GM12878 (cell line): ENCODE measurements around the gene PDZD2. TPM values are rescaled to one million over a fixed set of nuclear protein-coding genes. Genes with fewer than 3 reads are reported as not detected.

Source experiments
- ATAC-seq: fragments of 200-7000 bp; cut with Tn5 transposase; 3 replicates; pipeline ENCODE4 v1.9.1; 2020; ENCODE audit warnings: mild to moderate bottlenecking, moderate library complexity
- BruUV-seq: library from RNA; stranded (reverse); fragments of 400-500 nt; replicated peaks from 2 replicates; lab custom pipeline; 2021; lab: Mats Ljungman, UMichigan
- CTCF ChIA-PET: fragments of 300-600 bp; sonication (Branson Sonifier 250); formaldehyde crosslinking; extraction: SDS; loops from one replicate; lab custom pipeline; 2021; ENCODE audit warnings: inconsistent platforms; lab: Yijun Ruan, JAX
- POLR2A ChIA-PET: fragments of 350-600 bp; formaldehyde crosslinking; extraction: SDS; loops from one replicate; lab custom pipeline; 2021; ENCODE audit warnings: inconsistent platforms; lab: Charles Lee
- RAD21 ChIA-PET: fragments of 300-600 bp; sonication (Branson Sonifier 250); formaldehyde crosslinking; loops from one replicate; lab custom pipeline; 2023; ENCODE audit warnings: antibody characterized with exemption; ENCODE audit not compliant: unreplicated experiment; lab: Charles Lee
- SMC1A ChIA-PET: fragments of 300-600 bp; sonication (Branson Sonifier 250); formaldehyde crosslinking; loops from one replicate; lab custom pipeline; 2023; ENCODE audit not compliant: unreplicated experiment, uncharacterized antibody; lab: Charles Lee
- DNase-seq: peaks from one replicate; pipeline ENCODE4 v3.0.0-alpha.2; 2011; ENCODE audit warnings: low read depth, low spot score
- FAIRE-seq: peaks from 3 replicates; lab custom pipeline; 2011; peaks lifted over from hg19 to GRCh38; lab: Jason Lieb, UNC
- H2AFZ ChIP-seq: 2 replicates; pipeline ENCODE4 v1.6.0; 2011; ENCODE audit warnings: low read depth, low read length, control low read depth; ENCODE audit not compliant: control insufficient read depth
- H3K27ac ChIP-seq: 2 replicates; pipeline ENCODE4 v1.5.1; 2011; ENCODE audit warnings: control low read depth; ENCODE audit not compliant: control insufficient read depth, insufficient read depth
- H3K27me3 ChIP-seq, 2 experiments: replicated peaks in 1 of 2; 2 replicates each; pipeline versions ENCODE4 v1.6.0 to v1.6.1; 2011; ENCODE audit warnings: low read length in 1 of 2; ENCODE audit not compliant: control insufficient read depth in 2 of 2, insufficient read depth in 2 of 2
- H3K36me3 ChIP-seq, 2 experiments: 2 replicates each; pipeline ENCODE4 v1.5.1; 2011; ENCODE audit warnings: low read length in 1 of 2; ENCODE audit not compliant: control insufficient read depth in 2 of 2, insufficient read depth in 2 of 2
- H3K4me1 ChIP-seq: 2 replicates; pipeline ENCODE4 v1.6.1; 2011; ENCODE audit warnings: mild to moderate bottlenecking, low read length, moderate library complexity, mixed read lengths; ENCODE audit not compliant: control insufficient read depth, insufficient read depth
- H3K4me2 ChIP-seq: 2 replicates; pipeline ENCODE4 v1.6.0; 2011; ENCODE audit warnings: control low read depth; ENCODE audit not compliant: control insufficient read depth, insufficient read depth
- H3K4me3 ChIP-seq: fragments of 200-600 bp; sonication (generic); 2 replicates; pipeline ENCODE4 v1.5.1; 2016
- H3K79me2 ChIP-seq: 2 replicates; pipeline ENCODE4 v1.6.0; 2011; ENCODE audit warnings: low read length; ENCODE audit not compliant: control insufficient read depth, insufficient read depth
- H3K9ac ChIP-seq: 2 replicates; pipeline ENCODE4 v1.8.0; 2011; ENCODE audit warnings: low read length, control low read depth, mixed read lengths; ENCODE audit not compliant: control insufficient read depth, insufficient read depth
- H3K9me3 ChIP-seq: replicated peaks from 3 replicates; pipeline ENCODE4 v1.5.1; 2011; ENCODE audit warnings: mild to moderate bottlenecking, low read length; ENCODE audit not compliant: control insufficient read depth, insufficient read depth
- H4K20me1 ChIP-seq: 2 replicates; pipeline ENCODE4 v1.6.0; 2011; ENCODE audit not compliant: control insufficient read depth, insufficient read depth
- ATF7 ChIP-seq: fragments of 450-650 bp; IDR thresholded peaks from 2 replicates; pipeline ENCODE4 v1.6.1; 2016; ENCODE audit warnings: low read depth, mild to moderate bottlenecking
- BMI1 ChIP-seq: fragments of 450-650 bp; IDR thresholded peaks from 2 replicates; pipeline ENCODE4 v1.6.1; 2016; ENCODE audit warnings: mild to moderate bottlenecking, moderate library complexity, borderline replicate concordance
- CHD4 ChIP-seq: fragments of 200-600 bp; sonication (generic); IDR thresholded peaks from 2 replicates; pipeline ENCODE4 v1.6.1; 2016; ENCODE audit warnings: mild to moderate bottlenecking
- EED ChIP-seq: sonication (generic); IDR thresholded peaks from 2 replicates; pipeline ENCODE4 v1.6.1; 2016; ENCODE audit warnings: antibody characterized with exemption, low read depth
- FOXM1 ChIP-seq: IDR thresholded peaks from 2 replicates; pipeline ENCODE4 v1.6.1; 2012; ENCODE audit warnings: low read depth, mild to moderate bottlenecking, inconsistent platforms, low read length, moderate library complexity
- LARP7 ChIP-seq: fragments of 450-650 bp; IDR thresholded peaks from 2 replicates; pipeline ENCODE4 v1.6.1; 2017; ENCODE audit warnings: mild to moderate bottlenecking
- MEF2A ChIP-seq: IDR thresholded peaks from 2 replicates; pipeline ENCODE4 v1.6.1; 2011; ENCODE audit warnings: low read depth, mild to moderate bottlenecking, low read length, moderate library complexity; ENCODE audit not compliant: insufficient read depth
- NFXL1 ChIP-seq: fragments of 450-650 bp; IDR thresholded peaks from 2 replicates; pipeline ENCODE4 v1.6.1; 2017; ENCODE audit warnings: antibody characterized with exemption, mild to moderate bottlenecking, borderline replicate concordance
- NR2C2 ChIP-seq: IDR thresholded peaks from 2 replicates; pipeline ENCODE4 v1.6.1; 2011; ENCODE audit warnings: borderline replicate concordance, low read depth; ENCODE audit not compliant: control insufficient read depth, insufficient read length
- SMAD1 ChIP-seq: fragments of 450-650 bp; IDR thresholded peaks from 2 replicates; pipeline ENCODE4 v1.6.1; 2018; ENCODE audit warnings: mild to moderate bottlenecking, low read depth; ENCODE audit not compliant: partially characterized antibody
- SMARCA5 ChIP-seq: fragments of 450-650 bp; IDR thresholded peaks from 2 replicates; pipeline ENCODE4 v1.6.1; 2017; ENCODE audit warnings: mild to moderate bottlenecking
- SMC3 ChIP-seq: IDR thresholded peaks from 2 replicates; pipeline ENCODE4 v1.6.1; 2011; ENCODE audit warnings: low read length, improper control_type of control experiment, borderline replicate concordance
- WRNIP1 ChIP-seq: IDR thresholded peaks from 2 replicates; pipeline ENCODE4 v1.6.1; 2011; ENCODE audit warnings: low read depth, low read length, improper control_type of control experiment, borderline replicate concordance
- ZNF24 ChIP-seq: fragments of 450-650 bp; IDR thresholded peaks from 2 replicates; pipeline ENCODE4 v1.6.1; 2017; ENCODE audit warnings: antibody characterized with exemption, mild to moderate bottlenecking
- ZSCAN29 ChIP-seq: fragments of 450-650 bp; IDR thresholded peaks from 2 replicates; pipeline ENCODE4 v1.6.1; 2017; ENCODE audit warnings: mild to moderate bottlenecking, moderate library complexity
- WGBS: methylation state at CpG from one replicate; pipeline ENCODE4 v1.1.6; 2016; ENCODE audit warnings: low lambda C conversion rate; ENCODE audit not compliant: insufficient replicate concordance, insufficient coverage; ENCODE audit errors: missing lambda C conversion rate; 5-methylcytosine and 5-hydroxymethylcytosine counted together
- in situ Hi-C: fragments of 300-500 bp; cut with MboI; formaldehyde crosslinking; loops from 9 replicates; pipeline ENCODE4 v1.14.3; 2018; ENCODE audit warnings: mixed read lengths
- intact Hi-C: fragments of 100-400 bp; cut with micrococcal nuclease; formaldehyde crosslinking; loops from one replicate; pipeline ENCODE4 v1.14.2; 2022; ENCODE audit not compliant: unreplicated experiment
- polyA plus RNA-seq, 11 experiments: library from polyadenylated mRNA; depleted of rRNA in 4 of 11; unstranded in 6 of 11; stranded (reverse) in 5 of 11; fragments of >200 nt; fragmentation: Nextera tagmentation in 4 of 11; fragmentation: Illumina TruSeq in 1 of 11; extraction: Ambion mirVana in 4 of 11; extraction: Trizol in 1 of 11; gene quantifications; 1 replicate in 1 of 11; 2 replicates in 10 of 11; pipeline versions ENCODE4 v1.2.1 to v1.2.3, GENCODE V29; 2011 to 2016; ENCODE audit warnings: inconsistent platforms in 2 of 11, missing spikeins in 2 of 11, low read depth in 1 of 11
- total RNA-seq, 4 experiments: library from RNA; depleted of rRNA in 3 of 4; stranded (reverse); fragments of >200 nt in 3 of 4; fragmentation: Illumina TruSeq in 1 of 4; extraction: Trizol in 1 of 4; gene quantifications; 2 replicates each; pipeline versions ENCODE4 v1.2.1 to v1.2.3, GENCODE V29; 2013 to 2021
- TF ChIP-seq, protein P1 (sequence below): fragments of 450-650 bp; formaldehyde crosslinking; IDR thresholded peaks from 2 replicates; pipeline ENCODE4 v1.5.0; 2022; ENCODE audit warnings: mild to moderate bottlenecking, missing genetic modification characterization

PDZD2 gene
- total and polyA plus RNA-seq, 10 of the 15 experiments (the other 5 are each of a cell fraction or from before 2014, with no cell fraction given) = 0.01 to 0.58 (median 0.29) TPM; not detected in 3

DNA sequence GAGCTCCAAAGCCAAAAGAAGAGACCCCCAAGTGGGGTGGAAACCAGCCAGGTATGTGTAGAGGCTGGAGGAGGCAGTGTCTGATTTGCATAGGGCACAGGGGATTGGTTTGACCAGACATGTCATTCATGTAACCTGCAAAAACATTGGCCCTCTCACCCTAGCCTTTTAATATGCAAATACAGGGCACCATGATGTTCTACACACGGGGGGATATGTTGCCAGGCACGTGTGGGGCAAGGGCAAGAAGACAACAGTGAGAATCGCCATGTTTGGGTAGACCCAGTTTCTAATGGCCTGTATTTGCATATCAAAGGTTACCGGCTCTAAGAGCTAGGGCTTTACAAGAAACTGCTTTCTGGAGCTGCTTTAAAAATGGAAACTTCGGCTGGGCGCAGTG, 326.3 kb downstream of the PDZD2 start:
- ATAC-seq = no peak
- no peak overlapping the region for H3K27ac ChIP-seq

More for the DNA sequence above, 326.3 kb downstream of the PDZD2 start:
- ChIA-PET POLR2A (no interaction called here), CTCF (no interaction called here), SMC1A (interaction anchor here (1.6 kb wide), 1 partner anchor 55 kb away, joined by 3 read pairs; no protein-coding TSS in a partner anchor), RAD21 (no interaction called here)
- H4K20me1 ChIP-seq = no peaks in the 10 kb centered on the region
- FAIRE-seq (no peak), DNase-seq (no peak)
- no peaks in the 10 kb centered on the region for H3K27me3 ChIP-seq
- H3K4me1 ChIP-seq = no peaks in the 10 kb centered on the region
- H3K4me3 ChIP-seq = no peak overlapping the region
- no peak overlapping the region for H3K9ac ChIP-seq
- H3K4me2 ChIP-seq = no peak overlapping the region
- no TSS peak for BruUV-seq
- no peak overlapping the region for H2AFZ ChIP-seq
- H3K36me3 ChIP-seq = no peaks in the 10 kb centered on the region
- no peak for TF ChIP-seq ZSCAN29
- no peak for TF ChIP-seq FOXM1
- TF ChIP-seq MEF2A = no peak
- TF ChIP-seq SMC3 = no peak
- no peak for TF ChIP-seq WRNIP1
- TF ChIP-seq NR2C2 = no peak
- TF ChIP-seq ATF7 = no peak
- no peak for TF ChIP-seq NFXL1
- TF ChIP-seq LARP7 = no peak
- TF ChIP-seq ZNF24 = no peak
- no peak for TF ChIP-seq BMI1
- TF ChIP-seq SMAD1 = no peak
- no peak for TF ChIP-seq SMARCA5
- no peak for TF ChIP-seq CHD4
- TF ChIP-seq EED = no peak
- TF ChIP-seq, protein P1, sequence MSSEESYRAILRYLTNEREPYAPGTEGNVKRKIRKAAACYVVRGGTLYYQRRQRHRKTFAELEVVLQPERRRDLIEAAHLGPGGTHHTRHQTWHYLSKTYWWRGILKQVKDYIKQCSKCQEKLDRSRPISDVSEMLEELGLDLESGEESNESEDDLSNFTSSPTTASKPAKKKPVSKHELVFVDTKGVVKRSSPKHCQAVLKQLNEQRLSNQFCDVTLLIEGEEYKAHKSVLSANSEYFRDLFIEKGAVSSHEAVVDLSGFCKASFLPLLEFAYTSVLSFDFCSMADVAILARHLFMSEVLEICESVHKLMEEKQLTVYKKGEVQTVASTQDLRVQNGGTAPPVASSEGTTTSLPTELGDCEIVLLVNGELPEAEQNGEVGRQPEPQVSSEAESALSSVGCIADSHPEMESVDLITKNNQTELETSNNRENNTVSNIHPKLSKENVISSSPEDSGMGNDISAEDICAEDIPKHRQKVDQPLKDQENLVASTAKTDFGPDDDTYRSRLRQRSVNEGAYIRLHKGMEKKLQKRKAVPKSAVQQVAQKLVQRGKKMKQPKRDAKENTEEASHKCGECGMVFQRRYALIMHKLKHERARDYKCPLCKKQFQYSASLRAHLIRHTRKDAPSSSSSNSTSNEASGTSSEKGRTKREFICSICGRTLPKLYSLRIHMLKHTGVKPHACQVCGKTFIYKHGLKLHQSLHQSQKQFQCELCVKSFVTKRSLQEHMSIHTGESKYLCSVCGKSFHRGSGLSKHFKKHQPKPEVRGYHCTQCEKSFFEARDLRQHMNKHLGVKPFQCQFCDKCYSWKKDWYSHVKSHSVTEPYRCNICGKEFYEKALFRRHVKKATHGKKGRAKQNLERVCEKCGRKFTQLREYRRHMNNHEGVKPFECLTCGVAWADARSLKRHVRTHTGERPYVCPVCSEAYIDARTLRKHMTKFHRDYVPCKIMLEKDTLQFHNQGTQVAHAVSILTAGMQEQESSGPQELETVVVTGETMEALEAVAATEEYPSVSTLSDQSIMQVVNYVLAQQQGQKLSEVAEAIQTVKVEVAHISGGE (CRISPR knock-in tag) = no peak
- no peaks in the 10 kb centered on the region for H3K79me2 ChIP-seq
- H3K9me3 ChIP-seq = no peaks in the 10 kb centered on the region
- intact Hi-C loops = no loop called here
- in situ Hi-C loops = no loop called here
- WGBS = 28% methylated on average over 6 of the region's 6 CpGs
